HK-2 (cell line): ENCODE data around the gene NLGN2.
A peak's percentile ranks its signal among the peaks of the same experiment; 100 is the strongest.
"Not testable (repeated sequence)": the region's sequence is repeated elsewhere in the genome, so short reads cannot be mapped to it uniquely, and the experiment has no call there.

ENCODE experiments used
- DNase-seq: peaks from one replicate; pipeline ENCODE4 v3.0.0-alpha.2; 2018; ENCODE audit not compliant: unreplicated experiment

Gene NLGN2

GRCh38 chr17:7407485-7408251 lies at the start of gene NLGN2:
Gene NLGN2, plus strand, starts transcription at chr17:7407845. Its CDS starts 411 bp downstream, at chr17:7408256.
- DNase-seq: no peak

GRCh38 chr17:7361906-7362305 lies 45.7 kb upstream of the NLGN2 start:
- DNase-seq: no peak

- no peak for DNase-seq
These were observed 44.3 kb upstream of the NLGN2 start for GRCh38 chr17:7363311-7363710.

- DNase-seq: not testable (repeated sequence)
These were observed 41.7 kb upstream of the NLGN2 start for GRCh38 chr17:7365963-7366362.

GRCh38 chr17:7367083-7367482 lies 40.6 kb upstream of the NLGN2 start:
- DNase-seq: no peak

GRCh38 chr17:7367918-7368598 lies 39.6 kb upstream of the NLGN2 start:
- DNase-seq: no peak

- not testable (repeated sequence) for DNase-seq
These were observed 39.0 kb upstream of the NLGN2 start for GRCh38 chr17:7368599-7368994.

GRCh38 chr17:7369825-7370224 lies 37.8 kb upstream of the NLGN2 start:
- no peak for DNase-seq

GRCh38 chr17:7370853-7371252 lies 36.8 kb upstream of the NLGN2 start:
- DNase-seq: no peak

GRCh38 chr17:7374353-7374752 lies 33.3 kb upstream of the NLGN2 start:
- no peak for DNase-seq

GRCh38 chr17:7379134-7379533 lies 28.5 kb upstream of the NLGN2 start:
- no peak for DNase-seq

- no peak for DNase-seq
These were observed 27.3 kb upstream of the NLGN2 start for GRCh38 chr17:7380321-7380720.

GRCh38 chr17:7380855-7381683 lies 26.6 kb upstream of the NLGN2 start, which contains the start of gene TNK1:
Gene TNK1, plus strand, starts transcription at chr17:7381089. Its CDS starts 1,838 bp downstream, at chr17:7382927.
- peak; percentile 64 for DNase-seq

- no peak for DNase-seq
These were observed 24.7 kb upstream of the NLGN2 start for GRCh38 chr17:7382901-7383300.

- no peak for DNase-seq
These were observed 24.3 kb upstream of the NLGN2 start for GRCh38 chr17:7383371-7383741.

GRCh38 chr17:7383742-7384488 lies 23.7 kb upstream of the NLGN2 start:
- no peak for DNase-seq

GRCh38 chr17:7384489-7385081 lies 23.1 kb upstream of the NLGN2 start:
- DNase-seq: no peak

GRCh38 chr17:7388856-7389255 lies 18.8 kb upstream of the NLGN2 start:
- no peak for DNase-seq

GRCh38 chr17:7389924-7390910 lies 17.4 kb upstream of the NLGN2 start:
- no peak for DNase-seq

GRCh38 chr17:7391307-7391706 lies 16.3 kb upstream of the NLGN2 start:
- no peak for DNase-seq
